ENCODE results near the gene PAOX.
"Not testable (repeated sequence)": the region's sequence is repeated elsewhere in the genome, so short reads cannot be mapped to it uniquely, and the experiment has no call there.

The PAOX gene

GRCh38 chr10:133405844-133406527 is 26.9 kb downstream of the PAOX start:
- DNase-seq (ENCODE audit: low spot score) = no peak

- no peak for DNase-seq (ENCODE audit: low spot score)
These were observed 32.7 kb downstream of the PAOX start for GRCh38 chr10:133411523-133412380.

DNA sequence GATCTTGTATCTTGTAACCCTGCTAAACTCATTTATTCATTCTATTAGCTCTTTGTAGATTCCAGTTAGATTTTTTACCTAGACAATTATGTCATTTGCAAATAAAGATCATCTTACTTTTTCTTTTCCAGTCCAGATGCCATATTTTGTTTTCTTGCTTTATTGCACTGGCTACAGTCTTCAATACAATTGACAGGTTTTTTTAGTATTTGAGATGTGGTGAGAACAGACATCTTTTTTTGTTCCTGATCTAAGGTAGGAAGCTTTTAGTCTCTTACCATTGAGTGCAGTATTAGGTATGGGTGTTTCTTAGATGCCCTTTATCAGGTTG is 33.3 kb downstream of the PAOX start:
- DNase-seq (ENCODE audit: low spot score) = no peak

GRCh38 chr10:133414401-133414800 is 35.3 kb downstream of the PAOX start:
- DNase-seq (ENCODE audit: low spot score) = not testable (repeated sequence)

DNA sequence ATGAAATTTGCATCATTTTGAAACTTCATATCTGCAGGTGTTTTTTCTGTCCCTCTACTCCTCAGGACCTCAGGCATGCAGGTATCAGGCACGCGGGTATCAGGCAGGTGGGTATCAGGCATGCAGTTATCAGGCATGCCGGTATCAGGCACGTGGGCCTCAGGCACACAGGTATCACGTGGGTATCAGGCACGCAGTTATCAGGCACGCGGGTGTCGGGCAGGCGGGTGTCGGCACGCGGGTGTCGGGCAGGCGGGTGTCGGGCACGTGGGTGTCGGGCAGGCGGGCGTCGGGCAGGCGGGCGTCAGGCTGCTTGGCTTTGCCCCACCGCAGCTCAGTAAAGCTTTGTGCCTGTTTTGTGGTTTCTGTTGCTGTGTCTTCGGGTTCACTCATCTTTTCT is 36.7 kb downstream of the PAOX start:
- DNase-seq (ENCODE audit: low spot score) = no peak

- DNase-seq (ENCODE audit: low spot score) = no peak
These were observed 39.4 kb downstream of the PAOX start for GRCh38 chr10:133418289-133418993.

GRCh38 chr10:133419211-133419950 is 40.3 kb downstream of the PAOX start:
- no peak for DNase-seq (ENCODE audit: low spot score)

DNA sequence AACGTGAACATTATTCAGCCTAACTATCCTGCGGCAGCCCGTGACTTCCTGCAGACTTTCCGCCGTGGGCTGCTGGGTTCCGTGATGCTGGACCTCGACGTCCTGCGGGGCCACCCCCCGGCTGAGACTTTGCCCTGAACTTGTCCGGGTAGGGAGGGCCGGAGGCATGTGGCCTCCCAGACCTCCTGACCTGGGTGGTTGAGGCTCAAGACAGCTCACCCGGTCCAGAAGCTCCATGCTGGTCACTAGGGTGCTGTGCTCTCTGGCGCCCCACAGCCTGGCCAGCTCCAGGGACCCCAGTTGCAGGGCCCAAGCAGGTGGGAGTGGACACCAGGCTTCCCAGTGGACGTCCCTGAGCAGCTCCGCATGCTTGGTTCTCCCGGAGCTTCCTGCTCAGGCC is 41.0 kb downstream of the PAOX start:
- no peak for DNase-seq (ENCODE audit: low spot score)

DNA sequence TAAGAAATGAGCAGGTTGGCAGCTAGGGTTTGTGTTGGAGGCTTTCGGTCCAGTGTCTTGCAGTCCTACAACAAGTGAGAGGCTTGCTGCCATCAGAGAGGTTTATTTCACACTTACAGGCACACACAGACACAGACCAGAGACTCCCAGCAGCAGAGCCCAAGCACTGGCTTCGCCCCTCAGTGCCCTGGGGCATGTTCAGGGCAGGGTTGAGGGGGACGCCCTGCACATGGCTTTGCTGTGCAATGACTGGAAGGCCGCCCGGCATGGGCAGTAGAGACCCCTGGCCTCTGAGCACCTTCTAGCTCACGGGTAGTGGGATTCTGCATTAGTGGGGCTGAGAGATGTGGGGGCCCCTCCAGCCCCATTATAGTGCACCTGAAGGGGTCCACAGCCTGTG is 41.5 kb downstream of the PAOX start:
- no peak for DNase-seq (ENCODE audit: low spot score)

DNA sequence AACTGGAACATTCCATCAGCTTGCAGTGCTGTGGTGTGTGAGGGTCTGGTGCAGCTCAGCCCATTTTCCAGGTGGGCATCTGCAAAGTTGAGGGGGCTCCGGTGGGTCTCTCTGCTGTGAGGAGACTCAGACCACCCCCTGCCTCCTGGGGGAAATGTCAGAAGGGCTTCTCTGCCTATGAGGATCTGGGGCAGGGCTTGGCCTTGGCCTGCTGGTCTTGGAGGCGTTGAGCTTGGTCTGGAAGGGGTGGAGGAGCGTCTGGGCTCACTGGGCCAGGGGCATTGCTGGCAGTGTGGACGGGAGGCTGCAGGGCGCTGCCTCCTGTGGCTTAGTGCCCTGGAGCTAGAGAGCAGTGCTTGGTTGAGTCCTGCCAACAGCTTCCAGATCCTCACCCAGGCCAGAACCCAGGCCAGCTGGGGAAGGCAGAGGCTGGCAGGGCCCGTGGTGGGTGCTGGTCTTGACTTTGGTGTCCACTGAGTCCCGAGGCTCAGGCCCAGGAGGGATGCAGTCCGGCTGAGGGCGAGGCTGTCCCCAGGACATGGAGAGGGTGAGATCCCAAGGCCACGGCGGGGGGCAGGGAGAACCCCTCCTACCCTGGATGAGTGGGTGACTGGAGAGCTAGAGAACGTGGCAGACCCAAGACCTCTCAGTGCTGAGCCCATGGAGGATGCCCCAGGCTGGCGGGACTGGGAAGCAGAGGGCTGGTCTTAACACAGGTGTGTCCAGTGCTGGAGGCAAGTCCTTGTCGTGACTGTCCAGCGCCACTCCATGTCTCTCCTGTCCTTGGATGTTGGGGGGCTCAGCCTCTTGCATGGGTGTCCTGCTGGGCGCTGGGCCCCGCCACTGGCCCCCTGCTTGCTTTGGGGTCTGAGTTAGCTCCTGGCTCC is 42.5 kb downstream of the PAOX start:
- no peak for DNase-seq (ENCODE audit: low spot score)

DNA sequence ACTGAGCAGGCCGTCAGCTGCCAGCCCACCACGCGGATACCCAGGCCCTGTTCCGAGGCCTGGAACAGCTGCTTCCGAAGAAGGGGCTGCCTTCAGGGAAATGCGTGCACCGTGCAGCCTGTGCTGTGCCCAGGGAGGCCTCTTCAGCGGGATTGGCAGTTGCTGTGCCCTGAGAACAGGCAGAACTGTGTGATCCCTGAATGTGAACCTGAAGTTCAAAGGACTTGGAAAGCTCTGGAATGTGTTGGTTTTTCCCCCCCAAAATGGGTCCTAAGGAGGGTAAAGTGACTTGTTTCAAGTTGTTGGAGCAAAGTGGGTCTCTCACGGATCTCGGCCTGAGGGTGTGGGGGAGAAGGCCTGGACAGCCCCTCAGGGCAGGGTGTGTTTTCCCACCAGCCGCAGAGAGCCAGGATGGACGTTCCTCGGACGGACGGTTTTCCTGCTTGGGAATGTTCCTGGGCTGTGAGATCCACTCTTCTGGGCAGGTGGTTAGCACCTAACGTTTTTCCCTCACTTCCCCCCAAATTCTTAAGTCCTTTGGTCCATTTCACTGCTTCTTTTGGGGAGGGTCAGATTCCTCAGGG is 43.3 kb downstream of the PAOX start:
- no peak for DNase-seq (ENCODE audit: low spot score)

- no peak for DNase-seq (ENCODE audit: low spot score)
These were observed 44.0 kb downstream of the PAOX start for GRCh38 chr10:133422807-133423771.

DNA sequence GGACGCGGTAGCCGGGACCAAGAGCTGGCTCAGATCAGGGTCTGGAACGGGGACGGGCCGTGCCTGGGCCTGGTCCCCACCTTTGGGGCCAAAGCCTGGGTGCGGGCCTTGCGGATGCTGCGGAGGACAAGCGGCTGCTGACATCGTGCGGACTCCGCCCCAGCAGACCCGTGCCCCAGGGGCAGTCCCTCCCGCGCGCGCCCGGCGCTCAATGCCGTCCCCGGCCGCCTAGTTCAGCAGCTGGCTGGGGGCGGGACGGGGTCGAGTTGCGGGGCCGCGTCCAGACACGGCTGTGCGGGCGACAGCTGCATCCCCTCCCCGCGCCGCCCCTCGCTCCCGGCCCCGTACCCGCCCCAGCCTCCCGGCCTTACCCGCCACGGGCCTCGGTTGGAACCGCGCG is 45.0 kb downstream of the PAOX start:
- DNase-seq (ENCODE audit: low spot score) = not testable (repeated sequence)

DNA sequence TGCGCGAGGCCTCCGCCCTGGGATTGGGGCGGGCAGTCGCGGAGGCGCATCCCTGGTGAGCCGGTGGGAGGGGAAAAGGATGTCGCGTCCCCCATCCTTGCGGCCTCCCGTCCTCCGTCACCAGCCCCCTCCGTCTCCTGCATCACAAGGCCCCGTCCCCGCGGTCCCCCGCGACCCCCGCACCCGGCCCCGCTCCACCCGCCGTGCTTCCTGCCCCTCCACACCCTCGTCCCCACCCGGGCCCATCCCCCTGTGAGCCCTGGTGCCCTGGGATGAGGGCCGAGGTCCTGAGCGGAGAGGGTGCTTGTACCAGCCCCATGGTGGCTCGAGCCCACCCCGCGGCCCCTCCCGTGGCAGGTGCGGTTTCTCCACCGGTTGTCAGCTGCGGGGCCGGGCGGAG is 45.5 kb downstream of the PAOX start, which contains the start of gene SPRN:
TSS of gene SPRN (minus strand) at position 25 of the 400 bp plus-strand sequence. CDS start 944 bp downstream, outside the sequence.
- DNase-seq (ENCODE audit: low spot score) = not testable (repeated sequence)

GRCh38 chr10:133429571-133429970 is 50.5 kb downstream of the PAOX start:
- DNase-seq (ENCODE audit: low spot score) = not testable (repeated sequence)

DNA sequence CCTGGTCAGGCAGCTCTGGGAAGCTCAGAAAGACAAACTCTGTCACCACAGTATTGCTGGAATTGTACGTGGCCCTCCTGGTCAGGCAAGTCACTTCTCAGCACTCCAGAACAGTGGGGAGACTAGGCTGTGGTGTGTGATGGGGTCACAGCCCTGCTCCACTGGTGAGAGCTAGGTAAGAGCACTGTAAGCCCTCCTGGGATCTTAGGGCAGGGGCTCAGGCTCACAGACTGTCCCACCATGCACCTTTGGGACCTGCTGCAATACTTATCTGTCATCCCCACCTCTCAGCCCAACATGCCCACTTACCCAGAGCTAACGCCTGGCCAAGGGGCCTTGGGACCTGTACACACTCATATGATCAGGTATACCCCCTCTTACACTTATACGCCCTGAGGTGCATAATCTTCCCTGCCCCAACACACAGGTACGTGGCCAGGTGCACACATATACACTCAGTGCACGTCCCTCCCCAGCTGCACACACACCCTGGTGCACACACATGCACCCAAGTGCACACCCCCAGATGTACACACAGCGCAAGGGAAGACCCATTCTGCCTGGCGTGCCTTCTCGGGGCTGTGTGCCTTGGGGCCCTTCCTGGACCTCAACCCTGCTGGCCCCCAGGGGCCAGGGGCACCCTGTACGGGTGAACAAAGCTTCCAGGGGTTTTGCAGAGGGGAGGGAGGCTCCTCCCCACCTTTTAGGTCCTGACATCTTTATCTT is 53.0 kb downstream of the PAOX start:
- DNase-seq (ENCODE audit: low spot score) = not testable (repeated sequence)

DNA sequence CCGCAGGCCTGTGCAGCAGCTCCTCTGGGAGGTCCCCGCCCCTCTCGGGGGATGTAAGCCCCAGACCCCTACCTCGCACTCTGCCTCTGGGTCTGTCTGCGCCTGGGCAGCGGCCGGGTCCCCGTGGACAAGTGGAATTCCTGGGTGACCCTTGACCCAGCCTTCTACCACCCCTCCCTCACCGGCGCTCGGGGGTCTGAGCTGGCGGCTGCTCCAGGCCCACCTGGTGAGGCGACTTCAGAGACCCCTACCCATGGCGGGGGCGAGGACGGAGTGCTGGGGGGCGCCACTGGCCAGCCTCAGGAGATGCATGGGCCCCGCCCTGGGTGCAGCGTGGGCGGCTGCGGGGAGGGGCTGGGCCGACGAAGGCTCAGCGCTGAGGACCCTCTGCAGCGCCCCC is 53.7 kb downstream of the PAOX start:
- DNase-seq (ENCODE audit: low spot score) = not testable (repeated sequence)

- peak; percentile 66 for DNase-seq (ENCODE audit: low spot score)
These were observed 59.7 kb downstream of the PAOX start for GRCh38 chr10:133438711-133439273.

Measured in activated CD4-positive, alpha-beta T cell treated with anti-CD3 and anti-CD28 coated beads, Interleukin-2, Interleukin-4, amounts not matched to agents 100 ng/mL and 50 ng/mL, durations not matched to agents 16 hours and 8 hours (primary cell).